ENCODE results near the gene TCF7. TPM values are rescaled to one million over a fixed set of nuclear protein-coding genes. Genes with fewer than 3 reads are reported as not detected.

The TCF7 gene
- 2.6 and 3.0 TPM in 2 replicates for total RNA-seq

GRCh38 chr5:134113902-134114875 lies at the start of gene TCF7:
TSS of gene TCF7 (plus strand) at chr5:134114681. CDS start at chr5:134114907, 226 bp downstream.

DNA sequence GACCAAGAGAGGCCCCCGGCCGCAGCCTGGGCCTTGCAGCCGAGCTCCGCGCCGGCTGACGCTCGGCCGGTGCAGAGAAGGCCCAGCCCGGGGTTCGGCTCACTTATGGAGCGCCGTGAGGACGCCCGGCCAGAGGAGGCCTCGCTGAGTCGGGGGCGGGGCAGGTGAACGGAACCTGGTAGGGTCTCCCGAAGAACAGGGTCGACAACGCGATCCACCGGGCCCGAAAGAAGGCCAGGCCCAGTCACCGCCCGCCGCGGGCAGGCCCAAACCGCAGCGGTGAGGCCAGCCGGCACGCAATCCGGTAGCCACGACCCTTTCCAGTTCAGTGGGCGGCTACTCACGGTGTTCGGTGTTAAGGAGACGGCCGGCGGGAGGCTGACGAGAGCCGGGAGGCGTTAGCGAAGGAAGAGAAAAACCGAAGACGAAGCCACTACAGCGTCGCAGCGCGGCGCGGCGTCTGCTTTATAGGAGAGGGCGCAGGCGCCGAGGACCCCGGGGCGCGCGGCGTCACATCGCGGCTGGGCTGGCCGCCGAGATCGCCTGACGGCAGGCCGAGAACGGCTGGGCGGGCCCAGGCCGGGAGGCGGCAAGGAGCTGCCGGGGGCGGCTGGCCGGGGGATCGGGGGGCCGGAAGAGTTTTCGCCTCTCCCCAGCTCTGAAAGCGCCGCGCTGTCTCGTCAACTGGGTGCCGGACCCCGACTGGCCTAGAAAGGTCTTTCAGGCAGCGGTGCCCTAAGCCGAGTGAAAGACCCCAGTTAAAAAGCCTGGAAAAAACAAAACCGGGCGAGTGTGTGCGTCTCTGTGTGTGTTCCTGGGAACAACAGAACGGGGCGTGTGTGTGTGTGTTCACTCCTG lies 62.3 kb downstream of the TCF7 start, which contains the start of gene SKP1:
TSS of gene SKP1 (minus strand) at position 440 of the 858 bp plus-strand sequence. CDS start 2,928 bp downstream, outside the sequence.

Other genes starting within 250 kb of the TCF7 start
- 73.5 and 89.9 TPM in 2 replicates for gene C5orf15, start 146.1 kb upstream of the TCF7 start, total RNA-seq
- gene VDAC1, start 109.7 kb upstream of the TCF7 start, total RNA-seq, result 355 and 370 TPM in 2 replicates
- gene SKP1, start 62.3 kb downstream of the TCF7 start, total RNA-seq, result 240 and 279 TPM in 2 replicates
- gene PPP2CA, start 111.4 kb downstream of the TCF7 start, total RNA-seq, result 185 and 186 TPM in 2 replicates